Measurements from ENCODE around the gene ADGRG6.

ADGRG6 gene

GRCh38 chr6:142376800-142377496 lies 75.1 kb downstream of the ADGRG6 start:
- ChIA-PET POLR2A (no interaction called here), CTCF (interaction anchor here (1.7 kb wide), 1 partner anchor 21 kb away, joined by 5 read pairs; no protein-coding TSS in a partner anchor)
- DNase-seq (ENCODE audit: extremely low spot score), result no peak
- TF ChIP-seq CTCF (IDR thresholded peaks at IDR 0.05; ENCODE audit: control extremely low read depth, extremely low read depth, low read depth, missing control alignments), result no peak

GRCh38 chr6:142377497-142377848 lies 75.7 kb downstream of the ADGRG6 start:
- ChIA-PET CTCF (interaction anchor here (0.7 to 1.7 kb wide), 3 partner anchors 14 to 33 kb away, joined by 3 to 5 read pairs (median 3); no protein-coding TSS in a partner anchor), POLR2A (no interaction called here)
- TF ChIP-seq CTCF (IDR thresholded peaks at IDR 0.05; ENCODE audit: control extremely low read depth, extremely low read depth, low read depth, missing control alignments), result no peak
- DNase-seq (ENCODE audit: extremely low spot score), result no peak

GRCh38 chr6:142378138-142378875 lies 76.5 kb downstream of the ADGRG6 start:
- TF ChIP-seq CTCF (IDR thresholded peaks at IDR 0.05; ENCODE audit: control extremely low read depth, extremely low read depth, low read depth, missing control alignments), result no peak
- no peak for DNase-seq (ENCODE audit: extremely low spot score)
- POLR2A ChIA-PET, result no interaction called here
- CTCF ChIA-PET, result interaction anchor here (0.7 to 1.7 kb wide), 3 partner anchors 15 to 34 kb away, joined by 3 to 5 read pairs (median 3); no protein-coding TSS in a partner anchor

GRCh38 chr6:142380626-142381025 lies 78.8 kb downstream of the ADGRG6 start:
- DNase-seq (ENCODE audit: extremely low spot score), result no peak
- TF ChIP-seq CTCF (IDR thresholded peaks at IDR 0.05; ENCODE audit: control extremely low read depth, extremely low read depth, low read depth, missing control alignments), result no peak
- POLR2A ChIA-PET, result no interaction called here
- CTCF ChIA-PET, result interaction anchor here (0.8 kb wide), 1 partner anchor 24 kb away, joined by 3 read pairs; no protein-coding TSS in a partner anchor

- no peak for TF ChIP-seq CTCF (IDR thresholded peaks at IDR 0.05; ENCODE audit: control extremely low read depth, extremely low read depth, low read depth, missing control alignments)
- no peak for DNase-seq (ENCODE audit: extremely low spot score)
- POLR2A ChIA-PET, result no interaction called here
- CTCF ChIA-PET, result no interaction called here
Measured at GRCh38 chr6:142381181-142381580, 79.4 kb downstream of the ADGRG6 start.

- ChIA-PET POLR2A (no interaction called here), CTCF (interaction anchor here (1.3 kb wide), 1 partner anchor 235 kb away, joined by 4 read pairs; the partner anchor contains the start of genes NMBR and VTA1)
- TF ChIP-seq CTCF (IDR thresholded peaks at IDR 0.05; ENCODE audit: control extremely low read depth, extremely low read depth, low read depth, missing control alignments), result no peak
- no peak for DNase-seq (ENCODE audit: extremely low spot score)
Measured at GRCh38 chr6:142381845-142382378, 80.1 kb downstream of the ADGRG6 start.

Data from GM10248 (cell line).